Measurements from ENCODE around the gene GSTM3.
"Not testable (repeated sequence)": the region's sequence is repeated elsewhere in the genome, so short reads cannot be mapped to it uniquely, and the experiment has no call there.

GSTM3 gene

DNA sequence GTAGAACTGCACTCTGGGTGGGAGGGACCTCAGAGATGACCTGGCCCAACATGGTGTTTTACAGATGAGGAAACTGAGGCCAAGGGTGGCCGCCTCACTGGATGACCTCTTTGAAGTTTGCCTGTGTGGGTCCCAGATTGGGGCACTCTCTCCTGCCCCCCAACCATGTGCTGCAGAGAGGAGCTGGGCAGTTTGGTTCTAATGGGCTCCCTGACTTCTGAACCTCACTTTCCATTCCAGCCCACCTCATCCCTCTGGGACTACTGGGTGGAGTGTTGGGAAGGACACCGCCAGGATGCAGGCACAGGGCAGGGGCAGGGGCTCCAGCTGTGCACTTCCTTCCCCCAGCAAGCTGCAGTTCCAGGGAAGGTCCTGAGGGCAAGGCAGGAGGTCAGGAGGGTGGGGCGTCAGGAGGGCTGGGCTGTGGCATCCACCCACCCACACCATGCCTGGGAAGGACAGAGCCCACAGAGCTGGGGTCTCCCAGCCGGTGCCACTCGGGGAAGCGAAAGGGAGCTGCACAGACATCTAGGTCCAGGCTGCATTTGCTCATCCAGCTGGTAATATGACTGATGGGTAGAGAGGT is 33.2 kb upstream of the GSTM3 start:
- DNase-seq: no peak

DNA sequence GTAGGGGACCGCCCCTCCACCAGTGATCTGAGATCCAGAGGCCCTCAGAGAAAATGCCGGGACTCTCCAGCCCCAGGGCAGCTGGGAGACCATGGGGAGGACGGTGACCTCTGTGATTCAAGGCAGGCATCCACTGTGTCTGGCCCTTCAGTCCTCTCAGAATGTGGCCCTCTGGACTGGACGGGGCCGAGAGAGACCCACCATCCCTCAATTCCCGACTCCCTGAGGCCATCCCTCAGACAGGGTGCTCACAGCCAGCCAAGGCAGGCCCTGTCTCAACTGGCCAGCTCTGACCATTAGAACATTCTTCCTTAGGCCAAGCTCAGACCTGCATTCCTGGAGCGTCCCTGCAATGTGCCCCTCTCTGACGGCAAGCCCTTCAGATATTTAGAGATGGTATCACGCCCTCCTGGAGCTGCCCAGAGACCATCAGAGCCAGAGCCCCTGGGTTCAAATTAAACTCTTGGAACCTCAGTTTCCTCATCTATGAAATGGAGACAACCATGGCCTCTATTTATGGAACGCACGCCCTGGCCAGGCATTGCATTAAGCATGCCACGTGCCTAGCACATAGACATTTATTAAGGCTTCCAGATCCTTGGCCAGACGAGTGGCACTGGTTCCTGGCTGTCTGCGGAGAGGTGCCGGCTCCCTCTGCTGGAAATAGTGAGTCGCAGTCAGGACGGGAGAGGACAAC is 32.5 kb upstream of the GSTM3 start:
- peak; percentile 79 to 83 for DNase-seq

DNA sequence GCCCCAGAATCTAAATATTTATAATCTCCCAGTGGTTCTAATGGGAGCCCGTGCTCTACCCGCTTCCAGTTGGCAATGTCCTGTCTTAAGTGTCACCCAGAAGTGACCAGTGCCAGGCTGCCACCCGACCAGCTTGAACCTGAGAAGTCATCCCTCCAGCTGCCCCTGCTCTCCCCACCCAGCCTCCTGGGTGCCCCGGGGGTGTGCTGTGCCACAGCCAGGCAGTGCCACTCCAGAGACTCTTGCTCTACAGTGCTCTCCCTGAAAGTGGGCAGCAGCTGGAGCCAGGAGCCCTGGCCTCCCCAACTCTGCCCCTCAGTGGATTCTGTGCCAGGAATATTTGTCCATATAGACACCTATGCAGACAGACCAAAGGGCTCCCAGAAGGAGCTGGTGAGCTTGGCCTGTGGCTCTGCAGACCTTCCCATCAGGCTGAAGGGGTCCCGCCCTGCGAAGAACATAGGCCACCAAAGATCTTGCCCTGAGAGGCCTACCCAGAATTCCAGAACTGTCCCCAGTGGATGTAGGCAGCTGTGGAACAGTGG is 31.9 kb upstream of the GSTM3 start:
- DNase-seq: no peak

DNA sequence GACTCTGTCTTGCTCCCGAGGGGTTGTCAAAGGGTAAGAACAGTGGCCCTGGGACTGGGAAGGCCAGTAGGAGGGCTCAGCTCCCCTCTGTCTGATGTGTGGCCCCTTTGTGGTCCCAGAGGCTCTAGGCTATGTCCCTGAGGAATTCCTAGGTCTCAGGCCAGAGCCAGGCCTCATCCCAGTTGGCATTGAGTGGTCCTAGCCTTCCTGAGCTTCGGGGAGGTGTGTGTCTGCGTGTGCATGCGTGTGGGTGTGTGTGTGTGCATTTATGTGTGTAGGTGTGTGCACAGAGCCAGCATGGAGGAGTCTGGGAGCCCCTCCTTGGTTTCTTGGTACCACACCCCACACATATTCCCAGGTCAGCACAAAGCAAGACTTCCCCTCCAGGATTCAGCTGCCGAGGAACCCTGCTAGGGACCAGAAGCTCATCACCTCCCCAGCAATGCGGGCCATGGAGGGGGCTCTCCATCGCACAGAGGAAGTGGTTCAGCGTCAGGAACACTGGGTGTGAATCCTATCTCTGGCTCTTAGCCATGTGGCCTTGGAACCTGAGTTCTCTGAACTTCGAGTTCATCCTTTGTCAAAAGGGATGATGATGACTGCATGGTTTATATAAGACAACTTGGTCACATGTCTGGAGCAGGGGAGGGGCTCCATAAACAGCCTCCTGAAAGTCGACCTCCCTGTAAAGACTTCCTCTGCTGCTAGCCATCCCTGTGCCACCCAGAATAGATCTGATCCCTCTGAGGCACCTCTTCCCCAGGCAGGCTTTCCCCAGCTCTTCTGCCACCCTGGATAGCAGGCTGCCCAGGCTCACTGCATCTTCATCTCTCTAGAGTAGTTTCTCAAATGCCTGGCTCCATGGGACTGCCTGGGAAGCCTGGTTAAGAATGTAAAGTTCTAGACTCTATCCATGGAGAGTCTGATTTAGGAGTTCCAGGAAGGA is 31.1 kb upstream of the GSTM3 start:
- DNase-seq: no peak

DNA sequence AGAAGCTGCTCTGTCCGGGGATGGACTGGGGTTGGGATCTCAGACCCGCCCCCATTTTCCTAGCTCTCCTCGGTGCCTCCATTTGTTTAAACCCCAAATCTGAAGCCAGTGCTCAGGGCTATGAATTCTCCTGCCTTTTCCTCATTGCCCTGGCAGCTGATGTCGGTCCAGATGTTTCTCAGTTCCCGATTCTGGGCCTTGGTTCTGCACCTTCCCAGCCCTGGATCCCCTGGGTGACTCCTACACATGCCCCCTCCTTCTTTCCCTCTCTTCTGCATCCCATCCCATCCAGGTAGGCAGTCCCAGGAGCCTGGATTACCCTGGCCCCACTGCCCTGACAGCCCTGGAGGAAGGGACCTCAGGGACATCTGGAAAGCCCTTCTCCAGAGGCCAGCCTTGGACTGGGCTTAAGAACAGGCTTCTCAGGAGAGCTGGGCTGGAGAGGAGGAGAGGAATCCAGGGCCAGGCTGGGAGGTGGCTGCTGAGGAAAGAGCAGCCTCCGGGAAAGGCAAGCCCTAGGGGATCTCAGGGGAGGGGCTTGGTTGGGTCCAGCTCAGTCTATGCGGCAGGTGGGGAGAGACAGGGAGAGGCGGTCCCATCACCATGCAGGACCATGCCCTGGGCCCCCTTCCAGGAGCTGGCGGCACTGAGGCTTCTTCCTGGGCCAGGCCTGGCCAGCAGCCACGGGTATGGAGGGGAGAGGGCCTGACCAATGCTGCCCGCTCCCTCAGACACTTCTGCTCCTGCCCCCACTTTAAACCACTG is 29.7 kb upstream of the GSTM3 start:
- DNase-seq: no peak

DNA sequence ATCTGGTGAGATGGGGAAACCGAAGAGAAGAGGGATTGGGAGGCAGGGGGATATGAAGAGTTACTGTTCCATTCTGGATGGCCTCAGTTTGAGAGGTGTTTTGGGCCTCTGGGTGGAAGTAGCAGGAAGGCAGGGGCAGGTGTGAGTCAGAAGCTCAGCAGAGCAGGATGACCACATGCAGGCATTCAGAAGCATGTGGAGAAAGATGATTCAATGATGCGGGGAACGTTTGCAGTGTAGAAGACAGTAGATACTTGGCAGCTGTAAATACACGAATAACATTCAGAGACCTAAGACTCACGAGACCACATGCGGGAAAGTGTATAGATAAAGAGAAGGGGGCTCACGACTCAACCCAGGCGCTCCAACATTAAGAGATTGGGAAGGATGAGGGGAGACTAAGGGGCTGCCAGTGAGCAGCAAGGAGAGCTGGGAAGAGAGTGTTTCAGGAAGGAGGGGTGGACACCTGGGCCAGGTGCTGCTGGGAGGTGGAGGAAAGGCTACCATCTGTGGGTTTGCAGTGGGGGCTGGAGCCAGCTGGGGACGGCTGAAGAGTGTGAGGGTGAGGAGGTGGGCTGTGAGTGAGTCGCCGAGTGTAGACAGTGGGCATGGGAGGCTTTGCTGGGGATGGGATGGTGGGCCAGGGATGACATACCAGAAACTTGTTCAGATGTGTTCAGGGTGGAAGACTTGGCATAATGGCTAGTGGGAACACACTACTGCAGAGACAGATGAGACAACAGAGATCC is 28.7 kb upstream of the GSTM3 start:
- DNase-seq: no peak

DNA sequence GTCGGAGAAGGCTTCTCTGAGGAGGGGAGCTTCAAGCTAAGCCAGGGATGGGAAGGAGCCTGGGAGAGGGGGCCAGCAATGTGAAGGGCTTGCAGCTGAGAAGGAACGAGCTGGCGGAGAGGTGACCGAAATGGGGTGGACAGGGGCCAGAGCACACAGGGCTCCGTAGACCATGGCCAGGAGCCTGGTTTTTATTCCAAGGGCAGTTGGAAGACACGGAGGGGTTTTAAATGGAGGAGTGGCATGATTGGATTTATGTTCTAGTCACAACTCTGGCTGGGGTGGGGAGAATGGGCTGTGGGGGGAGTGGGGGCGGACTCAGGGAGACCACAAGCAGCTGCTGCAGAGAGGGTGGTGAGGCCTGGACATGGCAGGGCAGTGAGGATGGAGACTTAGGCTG is 28.0 kb upstream of the GSTM3 start:
- DNase-seq: no peak

DNA sequence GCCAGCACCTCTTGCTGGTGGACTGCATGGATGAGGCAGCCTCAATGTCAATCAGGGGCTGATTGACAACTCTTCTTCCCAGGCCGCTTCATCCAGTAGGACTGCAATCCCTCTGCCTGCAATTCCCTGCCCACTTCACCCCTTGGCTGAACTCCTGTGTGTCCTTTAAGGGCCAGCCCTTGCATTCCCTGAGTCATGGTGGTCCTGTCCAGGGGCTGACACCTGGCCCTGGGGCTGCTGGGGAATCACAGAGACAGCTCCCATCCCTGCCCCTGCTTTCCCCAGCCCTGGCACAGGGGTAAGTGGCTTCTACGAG is 27.5 kb upstream of the GSTM3 start:
- no peak for DNase-seq

DNA sequence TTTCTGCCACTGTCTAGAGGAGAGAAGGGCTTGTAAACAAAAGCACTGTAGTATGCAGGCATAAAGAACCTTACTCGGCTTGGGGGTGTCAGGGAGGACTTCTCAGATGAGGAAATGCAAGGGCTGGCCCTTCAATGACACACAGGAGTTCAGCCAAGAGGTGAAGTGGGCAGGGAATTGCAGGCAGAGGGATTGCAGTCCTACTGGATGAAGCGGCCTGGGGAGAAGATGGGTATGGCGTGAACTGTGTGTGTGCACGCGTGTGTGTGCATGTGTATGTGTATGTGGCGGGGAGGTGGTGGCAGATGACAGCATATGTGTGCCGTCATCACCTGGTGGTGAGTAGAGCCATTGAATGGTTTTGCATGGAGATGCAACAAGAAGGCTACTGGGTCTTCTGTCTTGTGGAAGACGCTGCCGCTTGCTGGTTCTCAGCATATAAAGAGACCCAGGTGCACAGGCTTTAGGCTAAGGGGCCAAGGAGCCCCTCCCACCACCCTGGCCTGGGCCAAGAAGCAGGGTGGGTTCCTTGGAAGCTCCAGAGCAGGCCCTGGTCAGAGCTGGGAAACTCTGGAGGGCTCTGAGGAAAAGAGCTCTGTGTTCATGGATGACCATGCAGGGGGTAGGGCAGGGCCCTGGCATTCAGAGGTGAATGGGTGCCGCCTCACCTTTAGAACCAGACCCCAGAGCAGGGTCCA is 26.9 kb upstream of the GSTM3 start:
- no peak for DNase-seq

DNA sequence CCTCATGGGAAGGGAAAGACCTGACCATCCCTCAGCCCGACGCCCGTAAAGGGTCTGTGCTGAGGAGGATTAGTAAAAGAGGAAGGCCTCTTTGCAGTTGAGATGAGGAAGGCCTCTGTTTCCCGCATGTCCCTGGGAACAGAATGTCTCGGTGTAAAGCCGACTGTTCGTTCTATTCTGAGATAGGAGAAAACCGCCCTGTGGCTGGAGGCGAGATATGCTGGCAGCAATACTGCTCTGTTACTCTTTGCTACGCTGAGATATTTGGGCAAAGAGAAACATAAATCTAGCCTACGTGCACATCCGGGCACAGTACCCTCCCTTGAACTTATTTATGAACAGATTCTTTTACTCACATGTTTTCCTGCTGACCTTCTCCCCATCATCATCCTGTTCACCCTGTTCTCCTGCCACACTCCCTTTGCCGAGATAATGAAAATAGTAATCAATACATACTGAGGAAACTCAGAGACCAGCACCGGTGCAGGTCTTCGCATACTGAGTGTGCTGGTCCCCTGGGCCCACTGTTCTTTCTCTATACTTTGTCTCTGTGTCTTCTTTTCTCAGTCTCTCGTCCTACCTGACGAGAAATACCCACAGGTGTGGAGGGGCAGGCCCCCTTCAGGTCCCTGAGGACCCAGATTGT is 26.3 kb upstream of the GSTM3 start:
- DNase-seq: not testable (repeated sequence)

DNA sequence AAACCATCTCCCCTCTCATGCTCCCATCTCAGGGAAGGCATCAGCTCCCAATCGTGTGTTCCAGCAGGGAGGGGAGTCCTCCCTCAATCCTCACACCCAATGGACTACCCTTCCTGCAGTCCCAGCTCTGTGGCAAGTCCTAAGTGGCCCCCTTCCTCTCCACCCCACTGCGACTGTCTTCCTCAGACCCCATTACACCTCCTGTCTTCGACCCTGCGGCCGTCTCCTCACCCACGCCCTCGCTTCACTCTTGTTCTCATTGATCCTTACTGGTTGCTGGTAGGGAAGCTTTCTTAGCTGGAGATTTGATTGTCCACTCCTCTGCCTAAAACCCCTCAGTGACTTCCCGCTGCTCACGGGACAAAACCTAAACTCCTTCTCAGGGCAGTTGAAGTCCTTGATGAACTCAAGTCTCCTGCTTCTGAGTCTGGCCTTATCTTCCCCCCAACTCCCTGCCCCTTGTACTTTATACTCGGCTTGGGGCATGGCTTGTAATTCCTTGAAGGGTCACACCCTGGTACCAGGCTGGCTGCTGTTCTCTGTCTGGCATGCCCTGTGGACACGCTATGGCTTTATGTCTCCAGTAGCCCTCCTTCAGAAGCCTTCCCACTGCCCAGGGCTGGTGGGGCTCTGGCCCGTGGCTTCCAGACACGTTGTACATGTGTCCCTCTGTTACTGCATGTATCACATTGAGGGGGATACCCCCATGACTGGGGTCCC is 25.2 kb upstream of the GSTM3 start:
- DNase-seq: no peak

DNA sequence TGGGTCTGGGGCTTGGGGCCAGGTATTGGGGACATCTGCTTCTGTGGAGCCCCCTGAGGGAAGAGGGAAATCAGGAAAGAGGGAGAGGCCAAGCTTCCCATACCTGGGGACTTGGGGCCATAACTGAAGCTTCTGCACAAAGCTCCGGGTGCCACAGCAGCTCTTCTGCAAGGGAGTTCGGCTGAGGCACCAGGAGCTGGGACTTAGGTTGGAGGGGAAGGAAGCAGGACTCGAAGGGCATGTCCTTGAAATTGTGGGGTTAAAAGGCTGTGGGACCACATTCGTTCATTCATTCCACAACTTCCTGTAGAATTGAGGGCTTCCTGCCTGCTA is 24.6 kb upstream of the GSTM3 start:
- no peak for DNase-seq

DNA sequence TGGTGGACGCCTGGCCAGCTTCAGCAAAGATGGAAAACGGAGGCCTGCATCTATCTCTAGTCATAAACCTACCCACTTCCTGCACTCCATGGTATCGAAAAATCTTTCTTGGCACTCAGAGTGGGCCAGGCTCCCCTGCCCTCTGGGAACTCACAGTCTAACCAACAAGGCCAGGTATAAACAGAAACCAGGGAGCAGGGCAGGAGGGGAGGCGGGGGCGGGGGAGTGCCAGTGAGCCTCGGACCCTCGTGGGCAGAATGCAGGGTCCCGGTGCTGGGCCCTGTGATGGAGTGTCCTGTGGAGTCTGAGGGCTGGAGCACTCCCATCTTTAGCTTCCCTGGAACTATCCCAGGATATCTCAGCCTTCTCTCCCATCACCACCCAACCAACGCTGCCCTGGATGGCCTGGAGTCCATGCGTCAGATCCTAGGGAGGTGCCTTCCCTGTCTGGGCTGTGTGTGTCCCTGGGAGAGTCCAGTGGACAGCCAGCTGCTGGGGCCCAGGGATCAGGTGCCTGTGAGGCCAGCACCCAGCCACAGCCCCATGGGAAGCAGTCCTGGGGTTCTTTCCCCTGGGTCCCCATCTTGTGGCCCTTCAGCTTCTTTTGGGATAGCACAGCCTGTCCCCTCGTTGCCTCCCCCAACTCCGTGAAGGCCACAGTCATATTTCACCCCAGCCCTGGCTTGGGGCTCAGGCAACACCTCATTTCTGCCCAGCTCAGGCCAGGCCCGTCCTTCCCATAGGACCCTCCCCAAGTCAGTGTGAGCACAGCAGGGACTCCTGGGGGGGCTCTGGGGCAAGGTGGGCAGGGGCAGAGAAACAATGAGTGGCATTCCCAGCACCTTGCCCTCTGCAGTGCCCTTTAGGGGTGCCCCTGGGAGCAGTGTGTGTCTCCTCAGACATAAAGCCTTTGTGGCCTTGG is 24.0 kb upstream of the GSTM3 start:
- DNase-seq: no peak

DNA sequence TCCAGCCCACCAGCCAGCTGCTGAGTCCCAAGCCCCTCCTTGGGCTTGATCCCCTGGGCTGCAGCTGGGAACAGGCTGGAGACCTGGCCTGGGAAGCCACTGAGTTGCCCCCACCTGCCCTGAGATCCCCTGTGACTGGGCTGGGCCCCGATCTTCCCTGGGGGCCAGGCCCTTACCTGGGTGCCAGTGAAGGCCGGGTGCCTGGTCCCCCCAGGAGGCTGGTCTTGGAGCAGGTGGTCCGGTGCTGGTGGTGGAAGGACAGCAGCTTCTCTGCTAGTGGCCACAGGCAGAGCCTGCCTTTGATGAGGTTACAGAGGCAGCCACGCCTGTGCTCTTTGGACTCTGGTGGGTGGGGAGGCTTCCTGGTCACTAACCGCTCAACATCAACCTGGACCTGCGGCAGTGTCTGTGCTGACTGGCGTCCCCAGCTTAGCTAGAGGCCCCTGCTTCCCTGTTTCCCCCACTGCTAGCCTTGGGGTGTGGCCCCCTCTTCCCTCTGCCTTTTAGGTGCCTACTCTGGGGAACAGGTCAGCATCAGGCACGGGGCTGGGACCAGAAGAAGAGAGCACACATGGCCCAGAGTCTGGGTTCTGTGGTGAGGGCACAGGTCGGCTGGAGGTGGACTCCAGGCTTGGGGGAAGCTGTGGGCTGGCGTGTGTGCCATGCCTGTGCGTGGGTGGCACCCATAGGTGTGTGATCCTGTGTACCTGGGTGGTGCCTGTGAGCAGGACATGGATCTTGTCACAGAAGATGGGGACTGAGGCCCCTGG is 23.0 kb upstream of the GSTM3 start, which contains the start of gene EPS8L3:
Gene EPS8L3 (minus strand): TSS at position 278 of the 770 bp plus-strand sequence. CDS start 2,174 bp downstream, outside the sequence.
- DNase-seq: no peak

DNA sequence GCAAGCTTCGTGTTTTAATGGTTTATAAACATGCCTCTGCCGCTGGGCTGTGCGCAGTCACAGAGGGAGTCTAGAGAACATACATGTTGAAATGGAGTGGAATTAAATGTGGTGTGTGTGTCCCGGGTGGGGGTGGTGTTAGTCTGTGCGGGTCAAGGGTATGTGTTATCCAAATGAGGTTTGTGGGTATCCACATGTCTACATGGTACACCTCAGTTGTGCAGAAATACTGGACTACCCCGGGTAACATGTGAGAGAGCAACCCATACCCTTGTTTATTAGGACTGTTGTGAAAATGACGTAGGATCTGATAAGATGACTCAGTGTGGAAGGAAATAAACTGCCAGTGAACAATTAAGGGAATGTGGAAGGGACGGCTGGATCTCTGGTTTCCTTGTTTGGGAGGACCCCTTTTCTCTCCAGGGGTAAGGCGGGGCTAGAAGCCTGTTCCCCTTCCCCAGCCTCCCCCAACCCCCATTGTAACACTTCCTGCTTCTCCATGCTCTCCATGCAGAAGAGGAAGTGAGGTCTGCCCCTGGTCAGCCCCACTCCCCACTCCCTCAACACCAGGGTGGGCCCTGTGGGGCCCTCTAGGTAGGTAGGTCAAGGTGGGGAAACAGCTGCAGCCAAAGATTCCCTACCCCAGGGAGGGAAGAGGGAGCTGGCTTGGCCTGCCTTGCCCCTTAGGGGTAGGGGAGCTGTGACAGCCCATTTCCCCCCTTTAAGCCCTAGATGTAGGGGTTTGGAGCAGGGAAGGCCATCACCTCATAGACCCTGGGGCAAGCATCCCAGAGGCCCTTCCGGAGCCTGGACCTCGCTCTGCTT is 22.2 kb upstream of the GSTM3 start:
- peak in 1 of 2 donors; percentile 23 for DNase-seq

DNA sequence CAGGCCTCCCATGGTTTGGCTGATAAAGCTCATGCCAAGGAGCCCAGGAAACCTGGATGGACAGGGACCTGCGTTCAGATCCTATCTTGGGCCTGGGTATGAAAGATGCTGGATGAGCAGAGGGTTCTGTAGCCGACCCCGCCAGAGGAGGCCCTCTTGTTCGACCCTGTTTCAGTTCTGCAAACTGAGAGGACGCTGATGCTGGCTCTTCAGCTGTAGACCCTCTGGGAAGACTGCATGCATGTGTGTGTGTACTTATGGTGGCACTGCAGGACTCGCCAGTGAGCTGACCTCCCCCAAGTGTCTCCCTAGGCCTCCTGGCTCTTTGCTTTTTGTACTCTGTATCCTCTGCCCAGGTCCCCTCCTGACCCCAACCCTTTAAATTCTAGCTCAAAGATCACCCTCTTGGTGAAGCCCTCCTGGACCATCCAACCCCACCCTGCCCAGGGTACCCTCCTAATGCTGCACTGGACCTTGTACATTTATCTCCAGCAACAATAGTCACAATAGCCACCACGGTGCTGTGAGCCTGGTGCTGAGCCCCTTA is 21.3 kb upstream of the GSTM3 start:
- DNase-seq: no peak

Measured in CD4-positive, alpha-beta T cell treated with Interferon alpha-2 for 1 hour (primary cell).